GM23248 (cell line): ENCODE results near the gene ACAT2. TPM values are rescaled to one million over a fixed set of nuclear protein-coding genes. Genes with fewer than 3 reads are reported as not detected.
A peak's percentile ranks its signal among the peaks of the same experiment; 100 is the strongest.

Source experiments
- DNase-seq: peaks from one replicate; pipeline ENCODE4 v3.0.0-alpha.2; 2015
- H2AFZ ChIP-seq: fragments of 200-600 bp; sonication (generic); 2 replicates; pipeline ENCODE4 v1.6.1; 2016; ENCODE audit warnings: antibody characterized with exemption
- H3F3A ChIP-seq: fragments of 200-600 bp; sonication (generic); 2 replicates; pipeline ENCODE4 v1.6.1; 2016; ENCODE audit warnings: mild to moderate bottlenecking, antibody characterized with exemption, mixed run types; ENCODE audit not compliant: insufficient read depth
- H3K27ac ChIP-seq: fragments of 200-600 bp; sonication (generic); 2 replicates; pipeline ENCODE4 v1.5.1; 2016; ENCODE audit warnings: mild to moderate bottlenecking
- H3K27me3 ChIP-seq: fragments of 200-600 bp; sonication (generic); replicated peaks from 2 replicates; pipeline ENCODE4 v1.6.1; 2016; ENCODE audit warnings: mild to moderate bottlenecking; ENCODE audit not compliant: insufficient read depth
- H3K36me3 ChIP-seq: fragments of 200-600 bp; sonication (generic); 2 replicates; pipeline ENCODE4 v1.6.1; 2016; ENCODE audit warnings: low read depth, mild to moderate bottlenecking
- H3K4me1 ChIP-seq: fragments of 200-600 bp; sonication (generic); 2 replicates; pipeline ENCODE4 v1.6.1; 2016; ENCODE audit warnings: mild to moderate bottlenecking; ENCODE audit not compliant: insufficient read depth
- H3K4me2 ChIP-seq: fragments of 200-600 bp; sonication (generic); one replicate; pipeline ENCODE4 v1.6.1; 2016; ENCODE audit warnings: mild to moderate bottlenecking; ENCODE audit not compliant: unreplicated experiment
- H3K4me3 ChIP-seq: fragments of 200-600 bp; sonication (generic); 2 replicates; pipeline ENCODE4 v1.5.1; 2016; ENCODE audit warnings: mild to moderate bottlenecking
- H3K79me2 ChIP-seq: fragments of 200-600 bp; sonication (generic); 2 replicates; pipeline ENCODE4 v1.6.1; 2016; ENCODE audit warnings: mild to moderate bottlenecking; ENCODE audit not compliant: insufficient read depth
- H3K9ac ChIP-seq: fragments of 200-600 bp; sonication (generic); 2 replicates; pipeline ENCODE4 v1.6.1; 2016; ENCODE audit warnings: mild to moderate bottlenecking
- H3K9me2 ChIP-seq: fragments of 200-600 bp; sonication (generic); 2 replicates; pipeline ENCODE4 v1.6.1; 2016; ENCODE audit warnings: mixed run types, mild to moderate bottlenecking, moderate library complexity; ENCODE audit not compliant: insufficient read depth
- H3K9me3 ChIP-seq: fragments of 200-600 bp; sonication (generic); one replicate; pipeline ENCODE4 v1.6.1; 2017; ENCODE audit warnings: low read depth
- H4K20me1 ChIP-seq: fragments of 200-600 bp; sonication (generic); 2 replicates; pipeline ENCODE4 v1.6.0; 2016; ENCODE audit not compliant: insufficient read depth
- EZH2 ChIP-seq: fragments of 200-600 bp; sonication (generic); IDR thresholded peaks from 2 replicates; pipeline ENCODE4 v1.6.1; 2018; ENCODE audit warnings: antibody characterized with exemption, mild to moderate bottlenecking; ENCODE audit not compliant: insufficient read depth, poor library complexity, severe bottlenecking
- EZH2phosphoT487 ChIP-seq: fragments of 200-600 bp; sonication (generic); IDR thresholded peaks from 2 replicates; pipeline ENCODE4 v1.6.1; 2018; ENCODE audit warnings: antibody characterized with exemption, moderate library complexity, mild to moderate bottlenecking, low read depth; ENCODE audit not compliant: insufficient read depth
- WGBS, 2 experiments: methylation state at CpG; one replicate each; pipeline ENCODE4 v1.1.6; 2015 to 2017; ENCODE audit warnings: low lambda C conversion rate in 2 of 2, low coverage in 1 of 2; ENCODE audit errors: missing lambda C conversion rate in 2 of 2; 5-methylcytosine and 5-hydroxymethylcytosine counted together
- in situ Hi-C: fragments of 300-500 bp; cut with MboI; formaldehyde crosslinking; loops from 2 replicates; pipeline ENCODE4 v1.15.0; 2020
- polyA plus RNA-seq: library from polyadenylated mRNA; unstranded; fragments of >200 nt; fragmentation: Nextera tagmentation; extraction: Ambion mirVana; gene quantifications from 2 replicates; pipeline ENCODE4 v1.2.1, GENCODE V29; 2016
- total RNA-seq: library from RNA; depleted of rRNA; stranded (reverse); fragments of >200 nt; shearing (Covaris generic); gene quantifications from 2 replicates; pipeline ENCODE4 v1.2.3, GENCODE V29; 2014

The ACAT2 gene
- total and polyA plus RNA-seq, 2 experiments from 2014 or later, result 10.5 to 18.9 TPM

- Histone ChIP-seq H3K4me3 (peak overlapping the region; percentile 84), H3K27me3 (no peaks in the 10 kb centered on the region), H4K20me1 (no peaks in the 10 kb centered on the region), H3K9me2 (no peaks in the 10 kb centered on the region), H3K9me3 (no peaks in the 10 kb centered on the region), H2AFZ (peak overlapping the region; percentile 78), H3F3A (peaks cover 44% of the 10 kb centered on the region), H3K4me1 (peaks cover 34% of the 10 kb centered on the region), H3K27ac (peak overlapping the region; percentile 88), H3K4me2 (peak overlapping the region; percentile 91), H3K36me3 (peaks cover 18% of the 10 kb centered on the region; the same call in 1 of the 2 replicates), H3K79me2 (peaks cover 5% of the 10 kb centered on the region; the same call in 1 of the 2 replicates), H3K9ac (peak overlapping the region; percentile 87)
- peak; percentile 61 for DNase-seq
- TF ChIP-seq EZH2 (no peak), EZH2phosphoT487 (no peak)
- 4 to 6% methylated on average over 31 to 35 of the region's 45 CpGs for WGBS, 2 experiments
- in situ Hi-C loops, result no loop called here
Measured at GRCh38 chr6:159761129-159761872, 544 bp upstream of the ACAT2 start.

- in situ Hi-C loops, result no loop called here
- H4K20me1 ChIP-seq, result no peaks in the 10 kb centered on the region
- H3K4me1 ChIP-seq, result peaks cover 34% of the 10 kb centered on the region
- H3F3A ChIP-seq, result peaks cover 31% of the 10 kb centered on the region
- peaks cover 25% of the 10 kb centered on the region; the same call in 1 of the 2 replicates for H3K36me3 ChIP-seq
- 14 to 17% methylated on average over 16 of the region's 16 CpGs for whole genome bisulfite sequencing, 2 experiments
- H3K27ac ChIP-seq, result peak overlapping the region; percentile 88
- H3K9me2 ChIP-seq, result no peaks in the 10 kb centered on the region
- no peaks in the 10 kb centered on the region for H3K27me3 ChIP-seq
- TF ChIP-seq EZH2 (no peak), EZH2phosphoT487 (no peak)
- H3K4me2 ChIP-seq, result peak overlapping the region; percentile 91
- no peaks in the 10 kb centered on the region for H3K9me3 ChIP-seq
- peak overlapping the region; percentile 93 for H2AFZ ChIP-seq
- peak; percentile 23 for DNase-seq
- peak overlapping the region; percentile 87 for H3K9ac ChIP-seq
- peak overlapping the region; percentile 84 for H3K4me3 ChIP-seq
- H3K79me2 ChIP-seq, result 0 out of 2 replicates have a peak, but pooled peaks cover under 1% of the 10 kb centered on the region
Measured at GRCh38 chr6:159762681-159763293, 942 bp downstream of the ACAT2 start.

GRCh38 chr6:159766906-159767305 is 5.1 kb downstream of the ACAT2 start:
- Histone ChIP-seq H3F3A (no peaks in the 10 kb centered on the region), H3K4me3 (no peak overlapping the region), H3K36me3 (peaks cover 43% of the 10 kb centered on the region), H3K79me2 (no peaks in the 10 kb centered on the region), H3K4me1 (peaks cover 7% of the 10 kb centered on the region; the same call in 1 of the 2 replicates), H3K9ac (no peak overlapping the region), H3K9me3 (no peaks in the 10 kb centered on the region), H3K4me2 (no peak overlapping the region), H3K9me2 (no peaks in the 10 kb centered on the region), H3K27ac (no peak overlapping the region), H3K27me3 (no peaks in the 10 kb centered on the region), H2AFZ (no peak overlapping the region), H4K20me1 (no peaks in the 10 kb centered on the region)
- in situ Hi-C loops, result no loop called here
- TF ChIP-seq EZH2, result no peak
- TF ChIP-seq EZH2phosphoT487, result no peak
- DNase-seq, result peak; percentile 12

DNA sequence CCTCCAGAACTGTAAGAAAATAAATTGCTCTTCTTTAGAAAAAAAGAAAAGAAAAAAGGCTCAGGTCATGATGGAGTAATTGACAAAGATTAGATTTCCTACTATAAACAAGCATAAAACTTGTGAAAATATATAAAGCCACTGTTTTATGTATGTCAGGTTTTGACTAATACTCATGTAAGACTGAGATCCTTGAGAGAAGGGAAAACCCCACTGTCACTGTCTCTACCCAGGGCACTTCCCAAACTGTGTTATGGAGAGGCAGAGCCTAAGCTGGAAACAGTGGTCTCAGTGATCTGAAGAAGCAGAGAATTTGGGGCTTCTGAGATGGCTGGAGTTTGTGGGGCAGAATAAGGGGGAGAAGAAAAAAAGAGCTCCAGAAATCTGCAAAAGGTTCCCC is 7.6 kb downstream of the ACAT2 start:
- DNase-seq, result no peak
- Histone ChIP-seq H3K27me3 (no peaks in the 10 kb centered on the region), H3K4me2 (no peak overlapping the region), H2AFZ (no peak overlapping the region), H3F3A (peaks cover 12% of the 10 kb centered on the region; the same call in 1 of the 2 replicates), H3K4me1 (no peaks in the 10 kb centered on the region), H3K36me3 (peaks cover 41% of the 10 kb centered on the region), H3K9me3 (no peaks in the 10 kb centered on the region), H3K27ac (no peak overlapping the region), H3K9me2 (no peaks in the 10 kb centered on the region), H3K4me3 (no peak overlapping the region), H4K20me1 (no peaks in the 10 kb centered on the region), H3K79me2 (no peaks in the 10 kb centered on the region), H3K9ac (no peak overlapping the region)
- in situ Hi-C loops, result no loop called here
- TF ChIP-seq EZH2 (no peak), EZH2phosphoT487 (no peak)
